K562 (cell line): ENCODE results near the gene ERVH48-1. TPM values are rescaled to one million over a fixed set of nuclear protein-coding genes. Genes with fewer than 3 reads are reported as not detected.
A peak's percentile ranks its signal among the peaks of the same experiment; 100 is the strongest.

Experiments
- BCL6 ChIP-seq: fragments of 250-450 bp; sonication (Bioruptor Pico); IDR thresholded peaks from 2 replicates; pipeline ENCODE4 v1.4.0; 2020
- CC2D1A ChIP-seq: fragments of 450-650 bp; IDR thresholded peaks from 2 replicates; pipeline ENCODE4 v1.6.1; 2017; ENCODE audit warnings: mild to moderate bottlenecking
- CUX1 ChIP-seq: fragments of 200-800 bp; sonication (Bioruptor generic); IDR thresholded peaks from 2 replicates; pipeline ENCODE4 v1.6.1; 2016; ENCODE audit warnings: missing genetic modification characterization, missing compliant biosample characterization
- DIDO1 ChIP-seq: fragments of 450-650 bp; IDR thresholded peaks from 2 replicates; pipeline ENCODE4 v1.6.1; 2016; ENCODE audit warnings: low read depth, missing biosample characterization, missing genetic modification characterization
- MED1 ChIP-seq: sonication (generic); formaldehyde crosslinking; IDR thresholded peaks from 2 replicates; pipeline ENCODE4 v1.8.1; 2023; ENCODE audit warnings: missing genetic modification reagents, borderline replicate concordance
- MEF2A ChIP-seq: IDR thresholded peaks from 2 replicates; pipeline ENCODE4 v1.6.1; 2011; ENCODE audit warnings: low read depth, mild to moderate bottlenecking, low read length, moderate library complexity; ENCODE audit not compliant: control insufficient read depth
- NFIC ChIP-seq: fragments of 450-650 bp; IDR thresholded peaks from 2 replicates; pipeline ENCODE4 v1.6.1; 2017; ENCODE audit warnings: mild to moderate bottlenecking, inconsistent platforms
- PCBP1 ChIP-seq: fragments of 200-400 bp; formaldehyde crosslinking; IDR thresholded peaks from 2 replicates; pipeline ENCODE4 v1.6.1; 2018; ENCODE audit warnings: mild to moderate bottlenecking, low read depth, low read length; ENCODE audit not compliant: poor library complexity, severe bottlenecking
- POLR2G ChIP-seq: fragments of 200-400 bp; formaldehyde crosslinking; IDR thresholded peaks from 2 replicates; pipeline ENCODE4 v1.6.1; 2017; ENCODE audit warnings: low read depth, mild to moderate bottlenecking, antibody characterized with exemption, low read length, moderate library complexity
- RBFOX2 ChIP-seq: fragments of 200-400 bp; formaldehyde crosslinking; IDR thresholded peaks from 2 replicates; pipeline ENCODE4 v1.6.1; 2017; ENCODE audit warnings: low read depth, mild to moderate bottlenecking, low read length, moderate library complexity
- RERE ChIP-seq: sonication (generic); formaldehyde crosslinking; IDR thresholded peaks from 2 replicates; pipeline ENCODE4 v1.8.0; 2023; ENCODE audit warnings: missing genetic modification reagents, mild to moderate bottlenecking, borderline replicate concordance
- SP1 ChIP-seq: sonication (generic); formaldehyde crosslinking; IDR thresholded peaks from 2 replicates; pipeline ENCODE4 v1.8.1; 2022; ENCODE audit warnings: mild to moderate bottlenecking, missing genetic modification reagents
- TRIM25 ChIP-seq: fragments of 450-650 bp; IDR thresholded peaks from 2 replicates; pipeline ENCODE4 v1.7.0; 2016; ENCODE audit warnings: borderline replicate concordance
- YBX1 ChIP-seq: fragments of 450-650 bp; IDR thresholded peaks from 2 replicates; pipeline ENCODE4 v1.7.1; 2016; ENCODE audit warnings: mild to moderate bottlenecking
- ZKSCAN8 ChIP-seq: fragments of 200-800 bp; sonication (Bioruptor generic); IDR thresholded peaks from 2 replicates; pipeline ENCODE4 v1.6.1; 2016; ENCODE audit warnings: missing genetic modification characterization, missing compliant biosample characterization
- ZNF282 ChIP-seq: sonication (generic); formaldehyde crosslinking; IDR thresholded peaks from 2 replicates; pipeline ENCODE4 v1.8.1; 2023; ENCODE audit warnings: missing genetic modification reagents
- polyA plus RNA-seq, 8 experiments: library from polyadenylated mRNA; depleted of rRNA in 4 of 8; stranded (reverse) in 5 of 8; unstranded in 3 of 8; fragments of >200 nt; fragmentation: Nextera tagmentation in 2 of 8; fragmentation: Illumina TruSeq in 1 of 8; extraction: Ambion mirVana in 2 of 8; extraction: Trizol in 1 of 8; gene quantifications; 2 replicates each; pipeline versions ENCODE4 v1.2.1 to v1.2.3, GENCODE V29; 2011 to 2014; ENCODE audit warnings: inconsistent platforms in 1 of 8, missing spikeins in 1 of 8
- total RNA-seq, 7 experiments: library from RNA; depleted of rRNA in 6 of 7; stranded (reverse); fragments of >200 nt in 6 of 7; fragmentation: Illumina TruSeq in 2 of 7; extraction: Trizol in 2 of 7; gene quantifications; 2 replicates each; pipeline versions ENCODE4 v1.2.1 to v1.2.3, GENCODE V29; 2011 to 2021; ENCODE audit warnings: low replicate concordance in 1 of 7

ERVH48-1 gene
- total and polyA plus RNA-seq, 9 of the 15 experiments (the other 6 are each of a cell fraction or from before 2014, with no cell fraction given), result 0.08 to 0.49 (median 0.16) TPM; not detected in 3

GRCh38 chr21:42970946-42971653 lies 45.7 kb upstream of the ERVH48-1 start (continued):
- TF ChIP-seq YBX1, result no peak
- no peak for TF ChIP-seq NFIC
- no peak for TF ChIP-seq PCBP1
- TF ChIP-seq RBFOX2, result no peak
- no peak for TF ChIP-seq RERE
- TF ChIP-seq MEF2A, result no peak
- TF ChIP-seq ZKSCAN8, result peak; percentile 72; the same call in 1 of the 2 replicates
- TF ChIP-seq POLR2G, result no peak
- TF ChIP-seq SP1 (CRISPR knock-in tag), result no peak
- no peak for TF ChIP-seq CC2D1A
- peak; percentile 87; the same call in 1 of the 2 replicates for TF ChIP-seq BCL6 (CRISPR knock-in tag)
- no peak for TF ChIP-seq MED1 (CRISPR knock-in tag)
- peak; percentile 77 for TF ChIP-seq DIDO1
- TF ChIP-seq CUX1 (CRISPR knock-in tag), result peak; percentile 60; the same call in 1 of the 2 replicates
- no peak for TF ChIP-seq ZNF282 (CRISPR knock-in tag)
- no peak for TF ChIP-seq TRIM25
